GM12875 (cell line): ENCODE measurements around the gene GBX1.

Experiments
- H3K4me3 ChIP-seq: one replicate; pipeline ENCODE4 v1.5.1; 2011; ENCODE audit warnings: low read depth, low read length, control low read depth
- CTCF ChIP-seq: IDR thresholded peaks from 2 replicates; pipeline ENCODE4 v1.5.1; 2011; ENCODE audit warnings: low read depth, mild to moderate bottlenecking, control low read depth, inconsistent platforms, low read length, moderate library complexity, borderline replicate concordance; ENCODE audit not compliant: insufficient read depth

GBX1 gene

GRCh38 chr7:151167197-151167961 is at the start of gene GBX1:
TSS of gene GBX1 (minus strand) at chr7:151167694. CDS start at chr7:151167548, 146 bp downstream.
- no peak for TF ChIP-seq CTCF
- no peak within 1 kb of the TSS for H3K4me3 ChIP-seq

GRCh38 chr7:151215396-151215795 is 47.9 kb upstream of the GBX1 start:
- TF ChIP-seq CTCF = no peak
- H3K4me3 ChIP-seq = no peak overlapping the region

- TF ChIP-seq CTCF = no peak
- H3K4me3 ChIP-seq = no peak overlapping the region
Observed at GRCh38 chr7:151213826-151214225, 46.3 kb upstream of the GBX1 start.

- TF ChIP-seq CTCF = no peak
- no peak overlapping the region for H3K4me3 ChIP-seq
Observed at GRCh38 chr7:151212626-151213025, 45.1 kb upstream of the GBX1 start.

GRCh38 chr7:151211155-151211772 is 43.8 kb upstream of the GBX1 start:
- no peak for TF ChIP-seq CTCF

GRCh38 chr7:151210087-151210854 is 42.8 kb upstream of the GBX1 start, which contains the start of gene H2BK1:
TSS of gene H2BK1 (minus strand) at chr7:151210488. CDS start at chr7:151210318, 170 bp downstream.
- no peak for TF ChIP-seq CTCF
- H3K4me3 ChIP-seq = no peak within 1 kb of the TSS

More at GRCh38 chr7:151211155-151211772, 43.8 kb upstream of the GBX1 start:
- H3K4me3 ChIP-seq = no peak overlapping the region
